HFF-Myc (cell line): Measurements from ENCODE around the gene RPN2.

Experiments
- DNase-seq: peaks from one replicate; pipeline ENCODE4 v3.0.0-alpha.2; 2011; ENCODE audit warnings: low read depth; ENCODE audit errors: extremely low read depth
- H3K4me3 ChIP-seq: replicated peaks from 2 replicates; pipeline ENCODE4 v1.5.1; 2011; ENCODE audit warnings: low read depth, mild to moderate bottlenecking, control low read depth, low read length
- CTCF ChIP-seq: IDR thresholded peaks from 2 replicates; pipeline ENCODE4 v1.5.1; 2012; ENCODE audit warnings: mild to moderate bottlenecking, low read depth, low read length, control low read depth; ENCODE audit errors: missing control alignments

RPN2 gene

DNA sequence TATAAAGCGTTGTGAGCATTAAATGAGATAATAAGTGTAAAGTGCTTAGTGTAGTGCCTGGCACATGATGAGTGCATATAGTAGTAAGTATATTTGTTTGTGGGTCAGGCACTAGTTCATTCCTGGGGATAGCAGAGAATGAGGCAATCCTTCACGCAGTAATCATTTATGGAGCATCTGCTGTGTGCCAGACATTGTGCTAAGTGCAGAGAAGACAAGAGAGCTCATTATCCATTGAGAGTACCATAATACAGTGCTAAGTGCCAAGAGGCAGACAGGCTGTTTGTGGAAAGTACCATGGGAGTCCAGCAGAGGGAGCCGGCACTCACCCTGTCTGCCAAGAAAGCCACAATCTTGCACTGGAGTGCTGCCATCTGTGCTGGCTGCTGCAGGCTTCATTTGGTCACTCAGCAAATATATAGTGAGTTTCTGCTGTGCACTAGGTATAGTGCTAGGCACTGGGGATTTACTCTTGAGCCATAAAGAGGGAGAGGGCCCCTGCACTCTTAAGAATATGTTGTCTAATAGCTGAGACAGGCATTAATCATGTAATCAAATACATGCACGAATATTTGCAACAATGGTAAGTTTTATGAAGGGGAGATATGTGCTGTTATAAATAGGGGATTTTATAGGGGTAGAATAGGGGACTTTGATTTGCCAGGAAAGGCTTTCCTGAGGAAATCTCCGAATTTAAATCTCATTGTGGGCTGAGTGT is 13.2 kb downstream of the RPN2 start:
- peak; percentile 96 for TF ChIP-seq CTCF
- DNase-seq = peak; percentile 74
- H3K4me3 ChIP-seq = no peak overlapping the region

DNA sequence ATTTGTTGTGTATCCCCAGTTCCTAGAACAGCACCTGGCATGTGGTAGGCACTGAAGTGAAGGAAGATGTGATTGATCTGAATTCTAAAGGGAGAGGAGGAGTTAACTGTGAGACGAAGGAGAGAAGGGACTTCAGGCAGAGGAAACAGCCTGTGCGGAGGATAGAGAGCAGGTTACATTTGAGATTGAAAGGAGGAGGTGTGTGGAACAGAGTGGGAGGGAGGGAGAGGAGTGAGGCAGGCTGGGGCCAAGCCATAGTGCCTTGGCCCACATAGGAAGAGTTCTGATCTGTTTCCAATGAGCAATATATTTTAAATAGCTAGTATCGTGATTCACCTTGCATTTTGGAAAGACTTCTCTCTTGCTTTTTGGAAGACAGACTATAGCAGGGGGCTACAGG is 14.1 kb downstream of the RPN2 start:
- TF ChIP-seq CTCF = no peak
- no peak for DNase-seq
- no peak overlapping the region for H3K4me3 ChIP-seq

DNA sequence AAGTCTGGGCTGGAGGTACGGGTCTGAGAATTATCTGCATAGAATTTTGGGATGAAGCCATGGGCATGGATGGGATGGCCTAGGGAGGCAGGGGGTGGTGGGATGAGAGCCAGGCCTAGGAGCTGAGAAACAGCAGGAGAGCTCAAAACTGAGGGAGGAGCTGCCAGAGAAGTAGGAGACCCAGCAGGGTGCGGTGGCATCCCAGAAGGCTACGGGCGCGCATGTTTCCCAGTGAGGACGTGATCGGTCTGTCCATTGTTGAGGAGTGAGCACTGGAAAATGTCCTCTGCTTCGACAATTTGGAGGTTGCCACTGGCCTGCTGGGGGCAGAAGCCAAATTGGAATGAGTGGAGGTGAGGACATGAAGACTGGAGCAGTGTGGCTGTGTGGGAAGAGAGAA is 14.7 kb downstream of the RPN2 start:
- TF ChIP-seq CTCF = no peak
- no peak for DNase-seq
- no peak overlapping the region for H3K4me3 ChIP-seq

GRCh38 chr20:37194621-37195417 is 15.7 kb downstream of the RPN2 start:
- DNase-seq = no peak
- TF ChIP-seq CTCF = no peak
- H3K4me3 ChIP-seq = no peak overlapping the region

DNA sequence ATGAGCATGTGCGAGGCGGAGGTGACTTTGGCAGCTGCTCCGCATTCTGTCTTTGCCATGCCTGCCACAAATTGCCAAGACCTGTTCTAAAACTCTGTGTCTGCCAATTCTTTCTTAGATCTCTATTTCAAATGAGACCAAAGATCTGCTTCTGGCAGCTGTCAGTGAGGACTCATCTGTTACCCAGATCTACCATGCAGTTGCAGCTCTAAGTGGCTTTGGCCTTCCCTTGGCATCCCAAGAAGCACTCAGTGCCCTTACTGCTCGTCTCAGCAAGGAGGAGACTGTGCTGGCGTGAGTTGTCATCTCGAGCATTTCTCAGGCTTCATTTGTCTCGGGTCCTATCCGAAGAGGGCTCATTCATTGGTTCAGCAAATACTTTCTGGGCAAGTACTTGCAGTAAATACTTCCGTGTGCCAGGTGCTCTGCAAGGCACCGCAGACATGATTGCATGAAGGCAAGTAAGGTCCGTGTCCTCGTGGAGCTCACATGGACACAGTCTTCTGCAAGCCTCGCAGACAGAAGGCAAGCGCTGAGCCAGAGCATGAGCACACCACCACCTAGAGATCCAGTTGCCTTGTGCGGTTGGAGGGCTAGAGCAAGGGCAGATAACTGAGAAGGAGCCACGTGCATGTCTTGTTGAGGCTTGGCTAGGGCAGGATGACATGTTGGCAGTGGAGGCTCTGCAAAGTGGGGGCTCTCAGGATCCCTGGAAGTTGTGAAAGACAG is 20.0 kb downstream of the RPN2 start:
- DNase-seq = no peak
- no peak for TF ChIP-seq CTCF
- H3K4me3 ChIP-seq = no peak overlapping the region

- no peak for TF ChIP-seq CTCF
- no peak for DNase-seq
- no peak overlapping the region for H3K4me3 ChIP-seq
Measured at GRCh38 chr20:37200376-37200775, 21.2 kb downstream of the RPN2 start.
